HepG2 (cell line): ENCODE results near the gene TSC22D3. TPM values are rescaled to one million over a fixed set of nuclear protein-coding genes. Genes with fewer than 3 reads are reported as not detected.

ENCODE experiments used
- ATAC-seq: fragments of 200-7000 bp; cut with Tn5 transposase; 3 replicates; pipeline ENCODE4 v1.9.1; 2020; ENCODE audit warnings: mild to moderate bottlenecking, moderate library complexity
- BruUV-seq: library from RNA; stranded (reverse); fragments of 400-500 nt; replicated peaks from 2 replicates; lab custom pipeline; 2021; lab: Mats Ljungman, UMichigan
- CTCF ChIA-PET: fragments of 300-600 bp; formaldehyde crosslinking; extraction: SDS; loops from one replicate; lab custom pipeline; 2021; ENCODE audit warnings: low total read pairs, inconsistent platforms, low intra/inter-chr PET ratio; lab: Yijun Ruan, JAX
- POLR2A ChIA-PET: fragments of 350-600 bp; sonication (Branson Sonifier 250); formaldehyde crosslinking; loops from one replicate; lab custom pipeline; 2020; ENCODE audit warnings: antibody characterized with exemption, inconsistent platforms; lab: Yijun Ruan, JAX
- DNase-seq: peaks from one replicate; pipeline ENCODE4 v3.0.0-alpha.2; 2015; ENCODE audit warnings: low spot score
- FAIRE-seq: peaks from 3 replicates; lab custom pipeline; 2011; peaks lifted over from hg19 to GRCh38; lab: Jason Lieb, UNC
- H2AFZ ChIP-seq: one replicate; pipeline ENCODE4 v1.6.1; 2011; ENCODE audit warnings: low read length, inconsistent platforms
- H3K27ac ChIP-seq: fragments of 300-600 bp; 3 replicates; pipeline ENCODE4 v1.8.0; 2011; ENCODE audit warnings: mixed run types, mild to moderate bottlenecking, mixed read lengths, low read length, inconsistent platforms; ENCODE audit not compliant: insufficient read depth; ENCODE audit errors: extremely low read length
- H3K27me3 ChIP-seq, 2 experiments: fragments of 200-600 bp in 1 of 2; 2 replicates in 1 of 2; 3 replicates in 1 of 2; pipeline versions ENCODE4 v1.6.0 to v1.8.0; 2011; ENCODE audit warnings: low read length in 2 of 2, mild to moderate bottlenecking in 2 of 2, moderate library complexity in 2 of 2, inconsistent platforms in 1 of 2; ENCODE audit not compliant: insufficient read depth in 2 of 2, control insufficient read depth in 1 of 2
- H3K36me3 ChIP-seq, 2 experiments: fragments of 200-600 bp in 1 of 2; replicated peaks in 1 of 2; 2 replicates in 1 of 2; 3 replicates in 1 of 2; pipeline versions ENCODE4 v1.5.1 to v1.8.0; 2011; ENCODE audit warnings: low read length in 2 of 2, inconsistent platforms in 1 of 2; ENCODE audit not compliant: insufficient read depth in 2 of 2, control insufficient read depth in 1 of 2
- H3K4me1 ChIP-seq: 2 replicates; pipeline ENCODE4 v1.5.1; 2012; ENCODE audit warnings: low read length, inconsistent platforms; ENCODE audit not compliant: insufficient read depth
- H3K4me2 ChIP-seq: 2 replicates; pipeline ENCODE4 v1.6.0; 2011; ENCODE audit warnings: low read depth, low read length, inconsistent platforms
- H3K4me3 ChIP-seq, 3 experiments: fragments of 200-600 bp in 1 of 3; sonication (generic), shearing (Covaris generic) in 1 of 3; replicated peaks in 1 of 3; 2 replicates each; pipeline ENCODE4 v1.5.1; 2011 to 2016; ENCODE audit warnings: low read length in 3 of 3, inconsistent platforms in 2 of 3, low read depth in 2 of 3, mild to moderate bottlenecking in 2 of 3, control low read depth in 1 of 3, mixed read lengths in 1 of 3; ENCODE audit not compliant: insufficient read depth in 1 of 3
- H3K79me2 ChIP-seq: one replicate; pipeline ENCODE4 v1.6.1; 2011; ENCODE audit warnings: low read length, inconsistent platforms; ENCODE audit not compliant: insufficient read depth
- H3K9ac ChIP-seq: 2 replicates; pipeline ENCODE4 v1.6.0; 2011; ENCODE audit warnings: mild to moderate bottlenecking, low read depth, low read length, inconsistent platforms; ENCODE audit not compliant: insufficient read depth
- H3K9me3 ChIP-seq: 2 replicates; pipeline ENCODE4 v1.5.1; 2012; ENCODE audit warnings: mild to moderate bottlenecking, low read length
- H4K20me1 ChIP-seq: 2 replicates; pipeline ENCODE4 v1.6.0; 2011; ENCODE audit warnings: inconsistent platforms, mild to moderate bottlenecking, low read length, moderate library complexity; ENCODE audit not compliant: insufficient read depth
- ATAD3A ChIP-seq: sonication (generic); formaldehyde crosslinking; IDR thresholded peaks from 2 replicates; pipeline ENCODE4 v1.4.0; 2020; ENCODE audit warnings: missing genetic modification reagents
- CBX2 ChIP-seq, 2 experiments: fragments of 200-600 bp in 1 of 2; sonication (generic); formaldehyde crosslinking in 1 of 2; IDR thresholded peaks; 2 replicates each; pipeline versions ENCODE4 v1.7.0 to v1.8.1; 2018 to 2022; ENCODE audit warnings: low read depth in 2 of 2, low read length in 1 of 2, mild to moderate bottlenecking in 1 of 2, missing genetic modification reagents in 1 of 2
- CENPT ChIP-seq: sonication (generic); formaldehyde crosslinking; IDR thresholded peaks from 2 replicates; pipeline ENCODE4 v1.8.0; 2022; ENCODE audit warnings: low read depth, mild to moderate bottlenecking, moderate library complexity, missing genetic modification reagents
- FOSL1 ChIP-seq: sonication (generic); formaldehyde crosslinking; IDR thresholded peaks from 2 replicates; pipeline ENCODE4 v1.9.0; 2021; ENCODE audit warnings: missing genetic modification reagents, borderline replicate concordance
- JUN ChIP-seq: sonication (generic); formaldehyde crosslinking; IDR thresholded peaks from 2 replicates; pipeline ENCODE4 v1.4.0; 2020; ENCODE audit warnings: mild to moderate bottlenecking, missing genetic modification reagents
- KAT7 ChIP-seq: IDR thresholded peaks from 2 replicates; pipeline ENCODE4 v1.6.1; 2018; ENCODE audit warnings: borderline replicate concordance, missing compliant biosample characterization
- KDM5A ChIP-seq: fragments of 200-600 bp; sonication (generic); IDR thresholded peaks from 2 replicates; pipeline ENCODE4 v1.7.0; 2018; ENCODE audit warnings: antibody characterized with exemption, mild to moderate bottlenecking, low read length, borderline replicate concordance
- KLF13 ChIP-seq: sonication (generic); formaldehyde crosslinking; IDR thresholded peaks from 2 replicates; pipeline ENCODE4 v1.4.0; 2020; ENCODE audit warnings: mild to moderate bottlenecking, missing genetic modification reagents
- NCOR1 ChIP-seq: fragments of 200-600 bp; sonication (generic); IDR thresholded peaks from 2 replicates; pipeline ENCODE4 v1.7.0; 2017; ENCODE audit warnings: antibody characterized with exemption, low read length, borderline replicate concordance
- NFE2 ChIP-seq: sonication (generic); formaldehyde crosslinking; IDR thresholded peaks from 2 replicates; pipeline ENCODE4 v1.4.0; 2020; ENCODE audit warnings: missing genetic modification reagents
- NR2C2 ChIP-seq: sonication (generic); formaldehyde crosslinking; IDR thresholded peaks from 2 replicates; pipeline ENCODE4 v1.4.0; 2020; ENCODE audit warnings: missing genetic modification reagents, mild to moderate bottlenecking, moderate library complexity, borderline replicate concordance
- SALL1 ChIP-seq: sonication (generic); formaldehyde crosslinking; IDR thresholded peaks from 2 replicates; pipeline ENCODE4 v1.8.0; 2022; ENCODE audit warnings: mild to moderate bottlenecking, missing genetic modification reagents
- SMARCC2 ChIP-seq: fragments of 450-650 bp; IDR thresholded peaks from 2 replicates; pipeline ENCODE4 v1.6.1; 2017; ENCODE audit warnings: antibody characterized with exemption, mild to moderate bottlenecking
- SMARCE1 ChIP-seq: fragments of 450-650 bp; IDR thresholded peaks from 2 replicates; pipeline ENCODE4 v1.6.1; 2017; ENCODE audit warnings: borderline replicate concordance
- TEAD2 ChIP-seq: sonication (generic); formaldehyde crosslinking; IDR thresholded peaks from 2 replicates; pipeline ENCODE4 v1.9.0; 2021; ENCODE audit warnings: missing genetic modification reagents
- ZBTB42 ChIP-seq: sonication (generic); formaldehyde crosslinking; IDR thresholded peaks from 2 replicates; pipeline ENCODE4 v1.5.0; 2020; ENCODE audit warnings: mild to moderate bottlenecking, missing genetic modification reagents
- ZNF20 ChIP-seq: sonication (generic); formaldehyde crosslinking; IDR thresholded peaks from 2 replicates; pipeline ENCODE4 v1.4.0; 2020; ENCODE audit warnings: mild to moderate bottlenecking, moderate library complexity, missing genetic modification reagents
- ZNF256 ChIP-seq: sonication (generic); formaldehyde crosslinking; conservative IDR thresholded peaks from 2 replicates; pipeline ENCODE4 v1.4.0; 2020; ENCODE audit warnings: missing genetic modification reagents
- ZNF335 ChIP-seq: sonication (generic); formaldehyde crosslinking; IDR thresholded peaks from 2 replicates; pipeline ENCODE4 v1.4.0; 2020; ENCODE audit warnings: missing genetic modification reagents
- ZSCAN29 ChIP-seq: sonication (generic); formaldehyde crosslinking; conservative IDR thresholded peaks from 2 replicates; pipeline ENCODE4 v1.4.0; 2020; ENCODE audit warnings: mild to moderate bottlenecking, missing genetic modification reagents
- WGBS: methylation state at CpG from one replicate; pipeline ENCODE4 v1.1.6; 2017; ENCODE audit warnings: low lambda C conversion rate; 5-methylcytosine and 5-hydroxymethylcytosine counted together
- in situ Hi-C: cut with HindIII; loops from 2 replicates; pipeline ENCODE4 v1.10.0; 2017; ENCODE audit warnings: low pct_unique_long_range_greater_than_20kb; ENCODE audit not compliant: extremely low pct_ligation_motif_present
- intact Hi-C: fragments of 100-400 bp; cut with micrococcal nuclease; formaldehyde crosslinking; loops from one replicate; pipeline ENCODE4 v1.10.0; 2022; ENCODE audit not compliant: unreplicated experiment
- polyA plus RNA-seq, 8 experiments: library from polyadenylated mRNA; depleted of rRNA in 3 of 8; stranded (reverse) in 7 of 8; unstranded in 1 of 8; fragments of >200 nt; fragmentation: Illumina TruSeq in 4 of 8; extraction: Trizol in 4 of 8; gene quantifications; 2 replicates each; pipeline versions ENCODE4 v1.2.1 to v1.2.3, GENCODE V29; 2011 to 2016; ENCODE audit warnings: low read depth in 4 of 8, missing spikeins in 1 of 8, mixed read lengths in 1 of 8; ENCODE audit not compliant: insufficient read depth in 1 of 8
- total RNA-seq, 5 experiments: library from RNA; depleted of rRNA; stranded (reverse); fragments of >200 nt; fragmentation: Illumina TruSeq; extraction: Trizol; gene quantifications; 2 replicates each; pipeline ENCODE4 v1.2.3, GENCODE V29; 2016; ENCODE audit warnings: low read depth in 1 of 5
- TF ChIP-seq, protein P1 (sequence below): sonication (generic); formaldehyde crosslinking; IDR thresholded peaks from 2 replicates; pipeline ENCODE4 v1.8.0; 2022; ENCODE audit warnings: mild to moderate bottlenecking, missing genetic modification reagents, moderate library complexity

Gene TSC22D3
- total and polyA plus RNA-seq, 2 of the 13 experiments (the other 11 are each of a cell fraction or from before 2014, with no cell fraction given) = 0.82 to 1.5 TPM

- Histone ChIP-seq H3K4me3 (no peak overlapping the region), H3K27ac (no peak overlapping the region), H3K9ac (no peak overlapping the region), H3K4me1 (no peaks in the 10 kb centered on the region), H4K20me1 (no peaks in the 10 kb centered on the region), H3K4me2 (no peak overlapping the region), H2AFZ (no peak overlapping the region), H3K79me2 (no peaks in the 10 kb centered on the region), H3K9me3 (no peaks in the 10 kb centered on the region), H3K36me3 (no peaks in the 10 kb centered on the region), H3K27me3 (no peaks in the 10 kb centered on the region)
- TF ChIP-seq CBX2 (IDR thresholded peaks at IDR 0.05; ENCODE audit: low read depth, low read length) (no peak), CBX2 (CRISPR knock-in tag; IDR thresholded peaks at IDR 0.05; ENCODE audit: low read depth) (no peak), KLF13 (CRISPR knock-in tag) (no peak), SALL1 (CRISPR knock-in tag) (no peak), TEAD2 (CRISPR knock-in tag) (no peak), SMARCC2 (no peak), ATAD3A (CRISPR knock-in tag) (no peak), ZNF20 (CRISPR knock-in tag) (no peak)
- CTCF ChIA-PET = no interaction called here
- in situ Hi-C loops = no loop called here
- intact Hi-C loops = no loop called here
- no CpG with 5 or more reads among the region's 3 CpGs for WGBS
- FAIRE-seq (no peak), ATAC-seq (no peak), DNase-seq (no peak)
- POLR2A ChIA-PET = no interaction called here
- no TSS peak for BruUV-seq
Measured at GRCh38 chrX:107755721-107756120, 19.9 kb downstream of the TSC22D3 start.

- no peak overlapping the region for H3K27ac ChIP-seq
- DNase-seq = no peak
- H3K4me2 ChIP-seq = no peak overlapping the region
- ATAC-seq = no peak
- H3K27me3 ChIP-seq = no peaks in the 10 kb centered on the region
- no peak overlapping the region for H3K4me3 ChIP-seq
- H3K9me3 ChIP-seq = no peaks in the 10 kb centered on the region
- CTCF ChIA-PET = no interaction called here
- H3K4me1 ChIP-seq = no peaks in the 10 kb centered on the region
- in situ Hi-C loops = no loop called here
- intact Hi-C loops = no loop called here
- TF ChIP-seq, protein P1, sequence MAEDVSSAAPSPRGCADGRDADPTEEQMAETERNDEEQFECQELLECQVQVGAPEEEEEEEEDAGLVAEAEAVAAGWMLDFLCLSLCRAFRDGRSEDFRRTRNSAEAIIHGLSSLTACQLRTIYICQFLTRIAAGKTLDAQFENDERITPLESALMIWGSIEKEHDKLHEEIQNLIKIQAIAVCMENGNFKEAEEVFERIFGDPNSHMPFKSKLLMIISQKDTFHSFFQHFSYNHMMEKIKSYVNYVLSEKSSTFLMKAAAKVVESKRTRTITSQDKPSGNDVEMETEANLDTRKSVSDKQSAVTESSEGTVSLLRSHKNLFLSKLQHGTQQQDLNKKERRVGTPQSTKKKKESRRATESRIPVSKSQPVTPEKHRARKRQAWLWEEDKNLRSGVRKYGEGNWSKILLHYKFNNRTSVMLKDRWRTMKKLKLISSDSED (CRISPR knock-in tag) = no peak
- TF ChIP-seq CENPT (no peak), NFE2 (CRISPR knock-in tag) (no peak), FOSL1 (CRISPR knock-in tag) (no peak), ZBTB42 (CRISPR knock-in tag) (no peak), ZNF335 (CRISPR knock-in tag) (no peak), KAT7 (CRISPR knock-in tag) (no peak), JUN (CRISPR knock-in tag) (no peak), KDM5A (no peak), ZNF256 (no peak), NR2C2 (CRISPR knock-in tag) (no peak), SMARCE1 (no peak), ZSCAN29 (CRISPR knock-in tag) (no peak), NCOR1 (no peak)
- TF ChIP-seq, all 625 proteins: peak for 0
- no peak overlapping the region for H3K9ac ChIP-seq
- 32% methylated on average over 3 of the region's 4 CpGs for WGBS
- H2AFZ ChIP-seq = no peak overlapping the region
- no peaks in the 10 kb centered on the region for H4K20me1 ChIP-seq
- FAIRE-seq = no peak
- BruUV-seq = no TSS peak
- H3K79me2 ChIP-seq = no peaks in the 10 kb centered on the region
- POLR2A ChIA-PET = no interaction called here
- no peaks in the 10 kb centered on the region for H3K36me3 ChIP-seq
Measured at GRCh38 chrX:107753187-107753586, 22.4 kb downstream of the TSC22D3 start.
